Raji (cell line): ENCODE data around the gene XK.

Experiments used
- POLR2A ChIP-seq: IDR thresholded peaks from 2 replicates; pipeline ENCODE4 v1.6.1; 2011; ENCODE audit warnings: low read depth, low read length, control low read depth; ENCODE audit not compliant: insufficient read depth

XK gene, protein sequence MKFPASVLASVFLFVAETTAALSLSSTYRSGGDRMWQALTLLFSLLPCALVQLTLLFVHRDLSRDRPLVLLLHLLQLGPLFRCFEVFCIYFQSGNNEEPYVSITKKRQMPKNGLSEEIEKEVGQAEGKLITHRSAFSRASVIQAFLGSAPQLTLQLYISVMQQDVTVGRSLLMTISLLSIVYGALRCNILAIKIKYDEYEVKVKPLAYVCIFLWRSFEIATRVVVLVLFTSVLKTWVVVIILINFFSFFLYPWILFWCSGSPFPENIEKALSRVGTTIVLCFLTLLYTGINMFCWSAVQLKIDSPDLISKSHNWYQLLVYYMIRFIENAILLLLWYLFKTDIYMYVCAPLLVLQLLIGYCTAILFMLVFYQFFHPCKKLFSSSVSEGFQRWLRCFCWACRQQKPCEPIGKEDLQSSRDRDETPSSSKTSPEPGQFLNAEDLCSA

DNA sequence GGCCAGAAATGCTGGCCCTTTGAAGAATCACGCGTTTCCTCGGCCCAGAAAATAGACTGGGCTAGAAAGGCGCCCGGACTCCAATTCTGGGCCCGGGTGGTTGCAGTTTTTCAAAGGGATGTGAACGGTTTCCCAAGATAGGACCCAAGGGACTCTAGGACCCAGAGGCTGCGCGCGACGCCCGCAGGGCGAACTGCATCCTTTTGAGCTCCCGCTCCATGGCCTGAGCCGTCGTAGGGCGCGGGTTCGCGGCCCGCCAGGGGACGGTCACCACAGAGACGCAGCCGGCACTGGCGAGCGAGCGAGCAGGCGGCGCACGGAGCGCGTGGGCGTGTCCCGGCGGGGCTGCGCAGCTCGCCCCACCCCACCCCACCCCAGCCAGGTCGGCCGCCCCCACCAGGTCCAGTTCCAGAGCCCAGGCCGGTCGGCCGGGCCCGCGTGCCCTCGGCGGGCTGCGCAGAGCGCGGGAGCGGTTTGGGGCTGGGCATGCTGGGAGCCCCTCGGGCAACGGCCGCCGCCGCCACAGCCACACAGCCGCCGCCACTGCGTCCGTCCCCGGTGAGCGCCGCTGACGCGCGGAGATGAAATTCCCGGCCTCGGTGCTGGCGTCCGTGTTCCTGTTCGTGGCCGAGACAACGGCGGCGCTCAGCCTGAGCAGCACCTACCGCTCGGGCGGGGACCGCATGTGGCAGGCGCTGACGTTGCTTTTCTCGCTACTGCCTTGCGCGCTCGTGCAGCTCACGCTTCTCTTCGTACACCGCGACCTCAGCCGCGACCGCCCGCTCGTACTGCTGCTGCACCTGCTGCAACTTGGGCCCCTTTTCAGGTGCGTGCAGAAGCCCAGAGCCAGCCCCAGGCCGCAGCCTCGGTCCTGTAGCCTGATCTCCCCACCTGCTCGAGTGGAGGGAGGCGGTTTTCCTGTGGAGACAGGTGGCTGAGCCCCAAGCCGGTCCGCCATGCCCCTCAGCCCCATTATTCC lies at the start of gene XK:
Gene XK, plus strand, starts transcription at position 411 of the 979 bp plus-strand sequence. Its CDS starts 171 bp downstream, at position 582.
- no peak for TF ChIP-seq POLR2A

DNA sequence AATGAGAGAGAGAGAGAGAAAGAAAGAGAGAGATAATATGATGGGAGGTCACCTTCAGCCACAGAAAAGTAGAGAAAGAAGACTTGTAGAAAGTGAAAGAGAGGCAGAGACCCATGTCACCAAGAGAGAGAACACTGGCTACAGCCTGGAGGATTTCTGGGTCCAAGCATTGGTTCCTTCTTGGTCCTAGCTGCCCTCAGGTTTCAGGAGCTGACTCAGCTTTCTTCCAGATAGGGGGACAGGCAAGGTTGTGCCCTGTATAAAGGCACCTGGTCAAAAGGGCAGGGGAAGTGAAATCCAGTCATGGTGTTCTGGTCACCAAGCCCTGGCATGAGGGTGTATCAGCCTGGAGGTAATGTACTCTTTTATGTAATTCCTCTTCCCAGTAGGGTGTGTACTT lies 47.5 kb upstream of the XK start:
- TF ChIP-seq POLR2A: no peak

- no peak for TF ChIP-seq POLR2A
Observed at GRCh38 chrX:37640142-37640541, 45.4 kb upstream of the XK start.

- TF ChIP-seq POLR2A: no peak
Observed at GRCh38 chrX:37641859-37642258, 43.7 kb upstream of the XK start.

GRCh38 chrX:37644381-37645305 lies 40.9 kb upstream of the XK start:
- TF ChIP-seq POLR2A: no peak

GRCh38 chrX:37646254-37646653 lies 39.3 kb upstream of the XK start:
- TF ChIP-seq POLR2A: no peak

DNA sequence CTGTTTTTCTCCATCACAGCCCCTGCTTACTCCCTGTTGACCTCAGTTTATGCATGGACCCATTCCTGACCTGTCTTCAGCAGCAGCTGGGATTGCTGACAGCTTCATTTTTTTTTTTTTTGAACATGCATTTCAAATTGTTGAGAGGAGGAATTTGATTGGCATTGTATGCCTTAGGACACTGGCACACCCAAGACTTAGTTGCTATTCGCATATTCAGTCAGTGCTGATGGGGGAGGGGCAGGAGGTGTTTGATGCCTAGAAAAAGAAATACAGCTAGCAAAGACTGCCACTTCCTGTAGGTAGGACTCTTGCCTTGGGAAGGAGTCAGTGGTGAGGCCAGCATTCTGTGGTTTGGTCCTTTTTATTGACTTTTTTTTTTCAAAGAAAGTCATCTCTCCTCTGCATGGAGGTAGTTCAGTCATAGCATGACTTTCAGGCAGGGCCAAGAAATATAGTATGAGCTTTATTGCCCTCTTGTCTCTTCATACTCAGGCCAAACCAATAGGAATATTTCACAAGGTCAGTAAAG lies 33.6 kb upstream of the XK start:
- TF ChIP-seq POLR2A: no peak

- no peak for TF ChIP-seq POLR2A
Observed at GRCh38 chrX:37652589-37653231, 32.9 kb upstream of the XK start.

DNA sequence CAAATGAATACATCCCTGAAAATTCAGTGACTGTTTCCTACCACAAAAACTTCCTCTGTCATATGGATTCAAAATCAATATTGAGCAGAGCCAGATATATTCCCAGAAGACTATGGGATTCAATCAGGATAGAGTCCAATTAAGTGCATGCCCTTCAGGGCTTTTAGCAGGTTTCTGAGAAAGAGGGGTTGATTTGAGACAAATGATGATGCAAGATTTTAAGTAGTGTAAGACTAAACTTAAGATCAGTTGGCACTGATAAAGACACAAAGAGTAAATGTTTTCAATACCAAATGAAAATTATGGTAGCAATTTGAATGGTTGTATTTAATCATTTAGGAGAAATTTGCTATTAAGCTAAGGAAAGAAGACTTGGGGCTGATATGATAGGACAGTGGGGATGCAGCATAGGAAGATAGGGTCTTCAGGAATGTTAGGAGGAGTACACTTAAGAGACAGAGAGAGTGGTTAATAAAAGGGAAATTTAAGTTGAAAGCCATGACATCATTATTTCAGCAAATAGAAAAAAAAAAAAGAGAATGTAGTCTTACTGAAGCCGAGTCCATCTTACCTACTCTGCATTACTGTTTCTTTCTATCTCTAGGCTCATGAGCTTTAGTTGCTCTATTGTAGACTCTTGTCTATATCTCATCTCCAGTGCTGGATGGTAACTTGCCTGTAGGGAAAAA lies 32.0 kb upstream of the XK start:
- no peak for TF ChIP-seq POLR2A

- no peak for TF ChIP-seq POLR2A
Observed at GRCh38 chrX:37658343-37659030, 27.1 kb upstream of the XK start.

DNA sequence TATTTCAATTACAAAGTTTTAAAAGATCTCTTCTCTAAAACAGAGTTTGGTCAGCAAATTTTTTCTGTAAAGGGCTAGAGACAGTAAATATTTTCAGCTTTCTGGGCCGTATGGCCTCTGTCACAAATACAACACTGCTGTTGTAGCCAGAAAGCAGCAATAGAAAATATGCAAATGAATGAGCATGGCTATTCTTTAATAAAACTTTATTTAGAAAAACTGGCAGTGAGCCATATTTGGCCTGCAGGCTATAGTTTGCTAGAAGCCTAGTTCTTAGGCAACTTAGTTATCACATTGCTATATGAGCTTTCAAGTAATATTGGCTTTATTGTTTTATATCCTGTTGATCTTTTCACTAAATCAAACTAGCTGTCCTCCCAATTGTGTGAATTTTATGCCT lies 26.5 kb upstream of the XK start:
- no peak for TF ChIP-seq POLR2A

- TF ChIP-seq POLR2A: no peak
Observed at GRCh38 chrX:37662181-37662580, 23.4 kb upstream of the XK start.

DNA sequence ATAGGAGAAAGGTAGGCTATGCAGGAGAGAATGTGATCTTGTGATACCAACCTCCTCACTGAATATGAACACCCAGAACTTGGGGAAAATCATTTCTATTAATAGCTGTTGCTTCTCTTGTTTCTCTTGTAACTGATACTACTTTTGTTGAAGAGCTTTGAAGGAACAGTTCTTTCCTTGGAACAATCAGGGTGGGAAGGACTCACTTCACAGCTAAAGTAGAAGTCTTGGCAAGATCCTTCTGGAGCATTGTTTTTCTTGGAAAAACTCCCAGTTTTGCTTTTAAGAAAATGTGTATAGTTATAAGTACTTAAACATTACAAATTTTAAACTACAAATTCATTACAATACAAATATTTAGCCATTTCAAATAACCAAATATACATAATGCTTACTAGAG lies 19.1 kb upstream of the XK start:
- TF ChIP-seq POLR2A: no peak
